Skeletal muscle cell (primary cell): Measurements from ENCODE around the gene PLAA.
A peak's percentile ranks its signal among the peaks of the same experiment; 100 is the strongest.

Source experiments
- DNase-seq: peaks from one replicate; pipeline ENCODE4 v3.0.0-alpha.2; 2010; ENCODE audit warnings: low read depth
- H3K4me3 ChIP-seq: 2 replicates; pipeline ENCODE4 v1.5.1; 2011; ENCODE audit warnings: low read depth, mild to moderate bottlenecking, control low read depth, low read length, moderate library complexity

PLAA gene

DNA sequence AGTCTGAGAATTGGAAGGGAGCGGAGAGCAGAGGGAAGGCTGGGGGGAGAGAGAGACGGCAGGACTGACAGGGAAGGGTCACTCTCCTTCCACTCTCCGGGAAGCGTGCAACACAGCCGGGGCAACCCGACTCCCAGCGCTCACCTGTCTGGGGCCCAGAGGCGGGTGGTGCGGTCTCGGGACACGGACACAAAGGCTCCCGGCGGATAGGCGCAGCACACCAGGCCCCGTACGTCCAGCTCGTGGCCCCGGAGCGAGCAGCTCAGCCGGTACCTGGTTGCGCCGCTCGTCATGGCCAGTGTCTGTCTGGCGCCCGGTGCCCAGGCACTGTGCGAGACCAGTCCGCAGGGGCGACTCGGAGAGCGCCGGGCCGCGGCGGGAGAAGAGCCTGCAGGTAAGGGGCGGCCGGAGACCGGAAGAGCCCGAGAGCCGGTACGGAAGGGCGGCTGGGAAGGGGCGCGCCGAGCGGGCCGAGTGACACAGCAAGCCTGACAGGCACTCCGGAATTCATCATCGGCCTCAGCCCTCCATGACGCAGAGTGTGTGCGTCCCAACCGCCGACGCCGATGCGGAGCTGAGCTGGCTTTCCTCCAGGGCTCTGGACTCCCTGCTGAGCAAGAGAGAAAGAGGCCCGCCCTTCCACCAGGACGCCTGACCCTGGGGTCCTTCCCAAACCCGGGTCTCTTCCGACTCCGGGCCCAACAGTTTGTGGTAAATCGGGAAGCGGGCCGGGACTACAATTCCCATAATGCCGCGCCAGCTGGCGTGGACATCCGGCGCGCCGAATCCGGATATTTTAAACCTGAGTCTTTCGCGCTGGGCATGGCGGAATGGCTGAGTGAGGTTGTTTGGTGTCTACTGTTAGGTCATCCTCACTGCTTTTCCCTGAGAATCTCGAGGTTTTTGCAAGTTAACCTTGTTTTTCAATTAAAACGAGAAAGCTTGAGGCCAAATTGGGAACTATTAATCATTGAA lies at the start of gene PLAA:
Gene PLAA, minus strand, starts transcription at position 490 of the 975 bp plus-strand sequence. Its CDS starts 197 bp downstream, at position 293.
- H3K4me3 ChIP-seq = peak within 1 kb of the TSS; percentile 96
- DNase-seq = peak; percentile 61

DNA sequence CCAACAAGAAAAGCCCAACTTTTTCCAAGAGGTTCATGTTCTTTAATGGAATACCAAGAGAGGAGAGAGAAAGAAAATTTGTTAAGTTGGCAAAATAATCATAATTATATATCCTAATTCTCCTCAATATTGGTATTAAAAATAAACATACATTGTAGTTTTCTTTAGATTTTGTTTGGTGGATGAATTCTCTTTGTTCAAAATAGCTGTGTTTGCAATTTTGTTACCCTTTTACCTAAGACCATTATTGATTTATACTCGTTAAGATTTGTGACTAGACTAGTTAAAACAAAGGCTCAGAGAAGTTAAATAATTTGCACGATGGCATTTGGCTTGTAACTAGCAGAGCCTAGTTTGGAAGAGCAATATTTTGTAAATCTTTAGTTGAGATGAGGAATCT lies 48.8 kb upstream of the PLAA start:
- no peak overlapping the region for H3K4me3 ChIP-seq
- no peak for DNase-seq

DNA sequence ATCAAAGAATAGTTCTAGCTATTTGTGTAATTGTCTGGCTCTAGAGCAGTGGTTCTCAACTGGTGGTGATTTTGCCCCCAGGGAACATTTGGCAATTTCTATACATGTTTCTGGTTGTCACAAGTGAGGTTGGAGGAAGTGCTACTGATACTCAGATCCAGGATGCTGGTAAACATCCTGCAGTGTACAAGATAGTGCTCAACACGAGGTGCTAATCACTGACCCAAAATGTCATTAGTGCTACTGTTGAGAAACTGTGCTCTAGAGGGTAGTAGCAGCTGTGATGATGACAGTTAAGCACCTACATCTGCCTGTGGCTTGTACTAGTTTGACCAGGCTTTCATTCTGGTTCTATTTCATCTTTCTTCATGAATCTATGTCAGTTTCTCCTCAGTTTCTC lies 36.3 kb upstream of the PLAA start:
- DNase-seq = no peak
- H3K4me3 ChIP-seq = no peak overlapping the region

GRCh38 chr9:26975728-26976707 lies 29.0 kb upstream of the PLAA start:
- DNase-seq = peak; percentile 7
- no peak overlapping the region for H3K4me3 ChIP-seq

- no peak for DNase-seq
These were observed 27.9 kb upstream of the PLAA start for GRCh38 chr9:26974927-26975326.

GRCh38 chr9:26973989-26974388 lies 26.9 kb upstream of the PLAA start:
- DNase-seq = no peak
- H3K4me3 ChIP-seq = no peak overlapping the region

More at GRCh38 chr9:26974927-26975326, 27.9 kb upstream of the PLAA start:
- H3K4me3 ChIP-seq = no peak overlapping the region

- no peak overlapping the region for H3K4me3 ChIP-seq
- no peak for DNase-seq
These were observed 24.7 kb upstream of the PLAA start for GRCh38 chr9:26971721-26972120.

GRCh38 chr9:26956860-26957233 lies 9.8 kb upstream of the PLAA start:
- peak overlapping the region; percentile 66 for H3K4me3 ChIP-seq
- DNase-seq = no peak

DNA sequence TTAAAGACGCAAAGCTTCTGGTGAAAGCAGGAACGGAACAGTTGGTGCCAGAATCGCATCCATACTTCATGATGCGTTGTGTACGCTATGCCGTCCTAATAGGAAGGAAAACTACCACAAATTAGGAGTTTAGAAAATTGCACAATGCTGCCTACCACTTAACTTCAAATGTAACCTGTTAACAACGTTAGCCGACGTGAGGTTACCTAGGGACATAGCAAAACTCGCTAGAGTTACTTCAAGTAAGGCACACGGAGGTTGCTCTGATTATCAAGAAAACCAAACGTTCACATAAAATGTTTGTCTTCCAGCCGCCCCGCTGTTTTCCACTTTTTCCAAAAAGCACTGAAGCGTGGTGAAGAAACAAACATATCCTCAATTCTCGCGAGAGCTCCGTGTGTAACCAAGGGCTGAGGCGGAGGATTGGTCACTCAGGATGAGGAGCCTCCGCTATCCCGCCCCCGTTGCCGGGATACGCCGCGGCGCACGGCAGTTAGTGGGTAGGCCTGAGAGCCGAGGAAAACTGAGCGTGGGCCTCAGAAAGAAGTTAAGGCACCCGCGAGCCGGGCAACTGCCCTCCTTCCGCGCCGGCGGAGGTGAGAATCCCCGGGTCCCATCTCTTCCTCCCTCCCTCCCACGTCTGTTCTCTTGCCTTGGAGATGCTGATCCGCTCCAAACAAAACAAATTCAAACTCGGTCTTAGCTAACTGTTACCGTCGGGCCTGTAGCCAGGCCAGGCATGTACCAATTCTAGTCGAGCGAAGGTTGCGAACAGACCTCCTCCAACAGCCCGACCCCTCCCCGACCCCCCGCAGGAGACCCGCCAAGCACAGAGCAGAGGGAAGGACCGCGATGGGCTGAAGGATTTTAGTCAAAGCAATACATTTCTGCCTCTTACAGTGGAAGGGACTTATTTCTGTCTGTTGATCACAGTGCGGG lies 9.1 kb upstream of the PLAA start, which contains the start of gene IFT74:
Gene IFT74, plus strand, starts transcription at position 492 of the 939 bp plus-strand sequence. CDS start 5,556 bp downstream, outside the sequence.
- DNase-seq = peak; percentile 95
- peak within 1 kb of the TSS; percentile 66 for H3K4me3 ChIP-seq

GRCh38 chr9:26955222-26955903 lies 8.3 kb upstream of the PLAA start:
- DNase-seq = no peak
- peak overlapping the region; percentile 66 for H3K4me3 ChIP-seq

DNA sequence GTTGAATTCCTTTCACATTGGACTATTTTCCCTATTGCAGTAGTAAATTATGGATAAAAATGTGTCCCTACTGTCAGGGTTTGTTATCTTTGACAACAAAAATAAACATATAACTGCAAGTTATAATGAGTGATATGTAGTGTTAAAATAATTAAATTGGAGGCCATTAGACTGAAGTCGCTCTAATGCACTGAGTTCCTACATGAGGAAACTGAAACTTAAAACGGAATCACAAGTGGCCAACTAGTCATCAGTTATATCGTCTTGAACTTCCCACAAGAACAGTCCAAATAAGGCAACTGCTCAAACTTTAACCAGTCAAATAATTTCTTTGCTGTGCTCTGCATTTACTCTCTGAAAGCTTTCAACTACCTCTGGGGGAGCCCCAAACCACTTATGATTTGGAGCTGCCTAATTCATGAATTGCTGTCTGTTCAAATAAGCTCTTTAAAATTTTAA lies 7.0 kb upstream of the PLAA start:
- DNase-seq = no peak
- H3K4me3 ChIP-seq = no peak overlapping the region

DNA sequence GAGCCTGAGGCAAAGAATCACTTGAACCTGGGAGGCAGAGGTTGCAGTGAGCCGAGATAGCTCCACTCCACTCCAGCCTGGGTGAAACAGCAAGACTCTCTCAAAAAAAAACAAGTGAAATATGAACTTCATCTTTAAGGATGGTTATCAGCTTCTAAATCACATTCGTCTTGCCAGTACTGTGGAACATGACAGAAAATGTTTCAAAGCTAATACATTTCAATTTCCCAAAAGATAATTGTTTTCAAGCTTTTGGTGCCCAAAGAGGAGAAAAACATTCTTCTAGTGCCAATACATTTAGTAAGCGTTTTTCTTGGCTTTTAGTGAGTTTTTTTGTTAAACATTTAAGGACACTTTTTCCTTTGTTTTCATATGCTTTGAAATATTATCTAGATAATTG lies 4.8 kb upstream of the PLAA start:
- no peak overlapping the region for H3K4me3 ChIP-seq
- no peak for DNase-seq

GRCh38 chr9:26950521-26950920 lies 3.5 kb upstream of the PLAA start:
- no peak overlapping the region for H3K4me3 ChIP-seq
- no peak for DNase-seq

GRCh38 chr9:26949637-26950069 lies 2.6 kb upstream of the PLAA start:
- DNase-seq = no peak

GRCh38 chr9:26947736-26948135 lies 694 bp upstream of the PLAA start:
- no peak for DNase-seq
- peak overlapping the region; percentile 96 for H3K4me3 ChIP-seq

More at GRCh38 chr9:26949637-26950069, 2.6 kb upstream of the PLAA start:
- H3K4me3 ChIP-seq = no peak overlapping the region

- DNase-seq = no peak
- peak overlapping the region; percentile 96 for H3K4me3 ChIP-seq
These were observed 1.5 kb downstream of the PLAA start for GRCh38 chr9:26945591-26945990.

- DNase-seq = no peak
- no peak overlapping the region for H3K4me3 ChIP-seq
These were observed 6.3 kb downstream of the PLAA start for GRCh38 chr9:26940779-26941178.
